Right lobe of liver (tissue), 4 donors: ENCODE measurements around the gene ASCC3.

Source experiments
- POLR2A ChIP-seq: fragments of 450-650 bp; IDR thresholded peaks from one replicate; pipeline ENCODE4 v1.6.1; 2017; ENCODE audit warnings: antibody characterized with exemption, mild to moderate bottlenecking
- TF ChIP-seq, protein P1 (sequence below), 4 donors: fragments of 200-600 bp in 3 of 4; fragments of 450-650 bp in 1 of 4; IDR thresholded peaks; one replicate each; pipeline versions ENCODE4 v1.5.1 to v1.8.0; 2016 to 2022; ENCODE audit warnings: antibody characterized with exemption in 4 of 4, mild to moderate bottlenecking in 2 of 4
- donor health status: DM: no; HTN: no; CAD: no.
- donor health status: DM: no; HTN: no; CAD: no.
- donor health status: DM: no; HTN: yes; CAD: no.

- TF ChIP-seq, protein P1, sequence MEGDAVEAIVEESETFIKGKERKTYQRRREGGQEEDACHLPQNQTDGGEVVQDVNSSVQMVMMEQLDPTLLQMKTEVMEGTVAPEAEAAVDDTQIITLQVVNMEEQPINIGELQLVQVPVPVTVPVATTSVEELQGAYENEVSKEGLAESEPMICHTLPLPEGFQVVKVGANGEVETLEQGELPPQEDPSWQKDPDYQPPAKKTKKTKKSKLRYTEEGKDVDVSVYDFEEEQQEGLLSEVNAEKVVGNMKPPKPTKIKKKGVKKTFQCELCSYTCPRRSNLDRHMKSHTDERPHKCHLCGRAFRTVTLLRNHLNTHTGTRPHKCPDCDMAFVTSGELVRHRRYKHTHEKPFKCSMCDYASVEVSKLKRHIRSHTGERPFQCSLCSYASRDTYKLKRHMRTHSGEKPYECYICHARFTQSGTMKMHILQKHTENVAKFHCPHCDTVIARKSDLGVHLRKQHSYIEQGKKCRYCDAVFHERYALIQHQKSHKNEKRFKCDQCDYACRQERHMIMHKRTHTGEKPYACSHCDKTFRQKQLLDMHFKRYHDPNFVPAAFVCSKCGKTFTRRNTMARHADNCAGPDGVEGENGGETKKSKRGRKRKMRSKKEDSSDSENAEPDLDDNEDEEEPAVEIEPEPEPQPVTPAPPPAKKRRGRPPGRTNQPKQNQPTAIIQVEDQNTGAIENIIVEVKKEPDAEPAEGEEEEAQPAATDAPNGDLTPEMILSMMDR (IDR thresholded peaks at IDR 0.05), result no peak
- no peak for TF ChIP-seq POLR2A
Measured at GRCh38 chr6:100461917-100462705, 419.0 kb downstream of the ASCC3 start.
